ENCODE data around the gene ADCK2.

- peak; percentile 48; the same call in 1 of the 2 replicates for TF ChIP-seq CTCF (conservative IDR thresholded peaks at IDR 0.05; ENCODE audit: low read depth, low read length)
- no peak for TF ChIP-seq EZH2 (IDR thresholded peaks at IDR 0.05; ENCODE audit: borderline replicate concordance, low read depth, low read length, poor library complexity, severe bottlenecking)
These were observed 25.7 kb upstream of the ADCK2 start for GRCh38 chr7:140646931-140647647.

Measured in A673 (cell line).